Gastroesophageal sphincter (tissue), 4 donors: ENCODE data around the gene IFI6. TPM values are rescaled to one million over a fixed set of nuclear protein-coding genes. Genes with fewer than 3 reads are reported as not detected.
"Not testable (repeated sequence)": the region's sequence is repeated elsewhere in the genome, so short reads cannot be mapped to it uniquely, and the experiment has no call there.

Experiments
- ATAC-seq: fragments of 150-250 bp; one replicate; pipeline ENCODE4 v1.9.1; 2016; ENCODE audit warnings: mild to moderate bottlenecking, moderate library complexity
- H3K27ac ChIP-seq, 4 donors: fragments of 200-600 bp; sonication (generic) in 3 of 4; 1 replicate in 3 of 4; 2 replicates in 1 of 4; pipeline ENCODE4 v1.5.1; 2016 to 2019
- H3K27me3 ChIP-seq: fragments of 200-600 bp; sonication (generic); one replicate; pipeline ENCODE4 v1.5.1; 2019
- H3K36me3 ChIP-seq, 2 donors: fragments of 200-600 bp; sonication (generic); one replicate each; pipeline ENCODE4 v1.5.1; 2019; ENCODE audit warnings: control low read depth in 1 of 2
- H3K4me1 ChIP-seq, 3 donors: fragments of 200-600 bp; sonication (generic); 1 replicate in 2 of 3; 2 replicates in 1 of 3; pipeline ENCODE4 v1.5.1; 2016 to 2019; ENCODE audit warnings: control low read depth in 2 of 3
- H3K4me3 ChIP-seq, 2 donors: fragments of 200-600 bp; sonication (generic); one replicate each; pipeline ENCODE4 v1.5.1; 2019; ENCODE audit warnings: mild to moderate bottlenecking in 1 of 2, moderate library complexity in 1 of 2
- H3K9me3 ChIP-seq, 3 donors: fragments of 200-600 bp; sonication (generic); one replicate each; pipeline ENCODE4 v1.5.1; 2017 to 2019; ENCODE audit warnings: control low read depth in 2 of 3
- EP300 ChIP-seq: sonication (generic); formaldehyde crosslinking; IDR thresholded peaks from one replicate; pipeline ENCODE4 v1.6.1; 2017; ENCODE audit warnings: antibody characterized with exemption, mild to moderate bottlenecking
- POLR2A ChIP-seq, 2 donors: fragments of 450-650 bp; IDR thresholded peaks; one replicate each; pipeline ENCODE4 v1.6.1; 2017; ENCODE audit warnings: antibody characterized with exemption in 2 of 2, mild to moderate bottlenecking in 2 of 2, moderate library complexity in 1 of 2
- POLR2AphosphoS5 ChIP-seq: sonication (generic); formaldehyde crosslinking; IDR thresholded peaks from one replicate; pipeline ENCODE4 v1.6.1; 2017; ENCODE audit warnings: antibody characterized with exemption
- WGBS, 2 donors: methylation state at CpG; one replicate each; pipeline ENCODE4 v1.1.5; 2018; ENCODE audit warnings: low coverage in 1 of 2; 5-methylcytosine and 5-hydroxymethylcytosine counted together
- total RNA-seq, 4 donors: library from RNA; depleted of rRNA; stranded (reverse); fragments of >200 nt; gene quantifications; one replicate each; pipeline ENCODE4 v1.1.0, GENCODE V29; 2016
- TF ChIP-seq, protein P1 (sequence below), 4 experiments: fragments of 200-600 bp in 2 of 4; fragments of 450-650 bp in 2 of 4; sonication (generic) in 1 of 4; IDR thresholded peaks; one replicate each; pipeline ENCODE4 v1.5.1; 2017 to 2019; ENCODE audit warnings: antibody characterized with exemption in 4 of 4, mild to moderate bottlenecking in 2 of 4, moderate library complexity in 2 of 4

Gene IFI6
- total RNA-seq, 4 donors from 2014 or later, result 28.5 to 98.5 (median 55.1) TPM

GRCh38 chr1:27682351-27682944 lies 10.5 kb upstream of the IFI6 start:
- TF ChIP-seq POLR2AphosphoS5, result no peak
- WGBS, 2 donors, result 86 to 87% methylated on average over 4 to 5 of the region's 5 CpGs
- H3K27ac ChIP-seq, result no peak overlapping the region
- no peak overlapping the region for H3K4me3 ChIP-seq
- ATAC-seq, result no peak
- peaks cover 14% of the 10 kb centered on the region for H3K27me3 ChIP-seq
- no peaks in the 10 kb centered on the region for H3K36me3 ChIP-seq
- H3K9me3 ChIP-seq, result peaks cover 0 to 28% (median 0%) of the 10 kb centered on the region in 3 donors
- H3K4me1 ChIP-seq, result no peaks in the 10 kb centered on the region

DNA sequence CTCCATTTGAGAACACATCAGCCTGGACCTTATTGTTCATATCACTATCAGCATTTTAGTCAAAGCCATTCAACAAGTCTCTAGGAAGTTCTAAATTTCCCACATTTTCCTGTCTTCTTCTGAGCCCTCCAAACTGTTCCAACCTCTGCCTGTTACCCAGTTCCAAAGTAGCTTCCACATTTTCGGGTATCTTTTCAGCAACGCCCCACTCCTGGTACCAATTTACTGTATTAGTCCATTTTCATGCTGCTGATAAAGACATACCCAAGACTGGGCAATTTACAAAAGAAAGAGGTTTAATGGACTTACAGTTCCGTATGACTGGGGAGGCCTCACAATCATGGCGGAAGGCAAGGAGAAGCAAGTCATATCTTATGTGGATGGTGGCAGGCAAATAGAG lies 9.6 kb upstream of the IFI6 start:
- not testable (repeated sequence) for H3K36me3 ChIP-seq, H3K4me3 ChIP-seq, H3K27me3 ChIP-seq, H3K4me1 ChIP-seq, H3K27ac ChIP-seq, ATAC-seq
- WGBS, 2 donors, result 97 to 100% methylated on average over 1 to 4 of the region's 4 CpGs
- peaks cover 0 to 28% (median 0%) of the 10 kb centered on the region in 3 donors for H3K9me3 ChIP-seq

DNA sequence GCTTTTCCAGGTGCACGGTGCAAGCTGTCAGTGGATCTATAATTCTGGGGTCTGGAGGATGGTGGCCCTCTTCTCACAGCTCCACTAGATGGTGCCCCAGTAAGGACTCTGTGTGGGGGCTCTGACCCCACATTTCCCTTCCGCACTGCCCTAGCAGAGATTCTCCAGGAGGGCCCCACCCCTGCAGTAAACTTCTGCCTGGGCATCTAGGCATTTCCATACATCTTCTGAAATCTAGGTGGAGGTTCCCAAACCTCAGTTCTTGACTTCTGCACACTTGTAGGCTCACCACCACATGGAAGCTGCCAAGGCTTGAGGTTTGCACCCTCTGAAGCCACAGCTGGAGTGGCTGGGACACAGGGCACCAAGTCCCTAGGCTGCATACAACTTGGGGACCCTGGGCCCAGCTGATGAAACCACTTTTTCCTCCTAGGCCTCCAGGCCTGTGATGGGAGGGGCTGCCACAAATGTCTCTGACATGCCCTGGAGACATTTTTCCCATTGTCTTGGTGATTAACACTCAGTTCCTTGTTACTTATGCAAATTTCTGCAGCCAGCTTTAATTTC lies 8.3 kb upstream of the IFI6 start:
- peaks cover 0 to 28% (median 0%) of the 10 kb centered on the region in 3 donors for H3K9me3 ChIP-seq
- H3K4me1 ChIP-seq, ATAC-seq, H3K27ac ChIP-seq, H3K36me3 ChIP-seq, H3K4me3 ChIP-seq, H3K27me3 ChIP-seq: not testable (repeated sequence)
- WGBS, 2 donors, result 100% methylated on average over 2 of the region's 2 CpGs; no CpG with 5 or more reads in 1 of the 2 donors

DNA sequence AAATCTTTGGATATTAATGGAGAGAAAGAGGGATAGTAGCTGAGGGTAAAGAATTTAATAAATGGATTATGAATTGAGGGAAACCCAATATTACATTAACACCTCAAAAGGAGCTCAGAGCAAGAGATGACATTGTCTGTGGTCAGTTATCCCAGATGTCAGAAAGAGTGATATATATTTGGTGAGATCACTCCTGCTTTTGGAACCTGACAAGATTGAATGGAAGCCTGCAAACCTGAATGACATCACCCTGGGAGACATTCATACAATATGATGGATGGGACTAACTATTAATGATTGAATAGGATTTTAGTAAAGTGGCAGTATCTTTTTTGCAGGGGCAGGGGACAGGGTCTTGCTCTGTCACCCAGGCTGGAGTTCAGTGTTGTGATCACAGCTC lies 6.8 kb upstream of the IFI6 start:
- Histone ChIP-seq H3K36me3 (no peaks in the 10 kb centered on the region), H3K27ac (no peak overlapping the region), H3K4me1 (no peaks in the 10 kb centered on the region), H3K27me3 (no peaks in the 10 kb centered on the region), H3K4me3 (no peak overlapping the region), H3K9me3 (peaks cover 0 to 28% (median 0%) of the 10 kb centered on the region in 3 donors)
- TF ChIP-seq EP300 (no peak), POLR2A (IDR thresholded peaks at IDR 0.05) (no peak), POLR2AphosphoS5 (no peak)
- TF ChIP-seq, protein P1, sequence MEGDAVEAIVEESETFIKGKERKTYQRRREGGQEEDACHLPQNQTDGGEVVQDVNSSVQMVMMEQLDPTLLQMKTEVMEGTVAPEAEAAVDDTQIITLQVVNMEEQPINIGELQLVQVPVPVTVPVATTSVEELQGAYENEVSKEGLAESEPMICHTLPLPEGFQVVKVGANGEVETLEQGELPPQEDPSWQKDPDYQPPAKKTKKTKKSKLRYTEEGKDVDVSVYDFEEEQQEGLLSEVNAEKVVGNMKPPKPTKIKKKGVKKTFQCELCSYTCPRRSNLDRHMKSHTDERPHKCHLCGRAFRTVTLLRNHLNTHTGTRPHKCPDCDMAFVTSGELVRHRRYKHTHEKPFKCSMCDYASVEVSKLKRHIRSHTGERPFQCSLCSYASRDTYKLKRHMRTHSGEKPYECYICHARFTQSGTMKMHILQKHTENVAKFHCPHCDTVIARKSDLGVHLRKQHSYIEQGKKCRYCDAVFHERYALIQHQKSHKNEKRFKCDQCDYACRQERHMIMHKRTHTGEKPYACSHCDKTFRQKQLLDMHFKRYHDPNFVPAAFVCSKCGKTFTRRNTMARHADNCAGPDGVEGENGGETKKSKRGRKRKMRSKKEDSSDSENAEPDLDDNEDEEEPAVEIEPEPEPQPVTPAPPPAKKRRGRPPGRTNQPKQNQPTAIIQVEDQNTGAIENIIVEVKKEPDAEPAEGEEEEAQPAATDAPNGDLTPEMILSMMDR (IDR thresholded peaks at IDR 0.05), result no peak
- no peak for ATAC-seq

GRCh38 chr1:27676410-27676809 lies 4.4 kb upstream of the IFI6 start:
- TF ChIP-seq, protein P1 (IDR thresholded peaks at IDR 0.05), result no peak
- TF ChIP-seq POLR2AphosphoS5 (no peak), EP300 (no peak), POLR2A (IDR thresholded peaks at IDR 0.05) (no peak)
- peaks cover 0 to 13% (median 8%) of the 10 kb centered on the region in 3 donors for H3K4me1 ChIP-seq
- H3K27ac ChIP-seq, result no peak overlapping the region
- no peaks in the 10 kb centered on the region for H3K36me3 ChIP-seq
- H3K9me3 ChIP-seq, result peaks cover 0 to 16% (median 0%) of the 10 kb centered on the region in 3 donors
- ATAC-seq, result no peak
- H3K4me3 ChIP-seq, result no peak overlapping the region
- no peaks in the 10 kb centered on the region for H3K27me3 ChIP-seq
- 90 to 100% methylated on average over 1 of the region's 1 CpG for WGBS, 2 donors

- no peaks in the 10 kb centered on the region for H3K9me3 ChIP-seq
- H3K27ac ChIP-seq, result peak overlapping the region; percentile 67 to 87 (median 83)
- H3K4me3 ChIP-seq, result peak overlapping the region in 1 of 2 donors; percentile 52
- peaks cover 0 to 9% of the 10 kb centered on the region in 2 donors for H3K36me3 ChIP-seq
- H3K4me1 ChIP-seq, result peaks cover 0 to 45% (median 18%) of the 10 kb centered on the region in 3 donors
- peak; percentile 1 for ATAC-seq
- TF ChIP-seq, protein P1 (IDR thresholded peaks at IDR 0.05), result no peak
- no peak for TF ChIP-seq POLR2A (IDR thresholded peaks at IDR 0.05)
- no peak for TF ChIP-seq POLR2AphosphoS5
- TF ChIP-seq EP300, result no peak
- no peaks in the 10 kb centered on the region for H3K27me3 ChIP-seq
These were observed 739 bp upstream of the IFI6 start for GRCh38 chr1:27672750-27673112.
